ENCODE results near the gene PRR14L. TPM values are rescaled to one million over a fixed set of nuclear protein-coding genes. Genes with fewer than 3 reads are reported as not detected.

PRR14L gene
- total RNA-seq, 1 experiment from 2014 or later: 20.8 TPM

DNA sequence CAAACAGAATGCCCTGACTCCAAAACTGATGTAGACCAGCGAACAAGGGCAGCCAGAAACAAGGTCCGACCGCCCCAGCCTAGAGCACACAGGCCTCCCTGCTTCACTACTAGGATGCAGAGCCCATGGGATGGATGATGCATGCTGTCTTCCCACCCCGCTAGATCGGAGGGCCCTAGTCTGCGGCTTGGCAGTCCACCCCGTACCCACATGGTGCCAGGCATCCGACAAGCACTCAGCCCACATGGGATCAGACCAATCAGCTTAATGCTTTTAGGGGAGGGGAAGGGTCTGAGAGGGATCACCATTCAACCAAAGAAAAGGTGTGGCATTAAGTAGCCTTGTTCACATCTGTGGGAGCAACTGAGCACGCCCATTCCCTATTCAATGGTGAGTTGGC lies 118.5 kb downstream of the PRR14L start:
- Histone ChIP-seq H3K9me3 (replicated peaks) (no peaks in the 10 kb centered on the region), H3K4me1 (replicated peaks) (peaks cover 21% of the 10 kb centered on the region), H3K27me3 (replicated peaks) (no peaks in the 10 kb centered on the region), H3K36me3 (peaks cover 41% of the 10 kb centered on the region), H3K4me3 (no peak overlapping the region), H3K27ac (no peak overlapping the region)
- DNase-seq (ENCODE audit: low read depth in 1 of 2, low spot score in 2 of 2): no peak

Other genes starting within 250 kb of the PRR14L start
- 22.4 and 33.1 TPM in 2 replicates for gene PISD, start 87.9 kb downstream of the PRR14L start, total RNA-seq (2014; rRNA removed; shearing (Covaris generic))
- gene DEPDC5, start 3.9 kb upstream of the PRR14L start, total RNA-seq (2014; rRNA removed; shearing (Covaris generic)): 6.5 and 11.9 TPM in 2 replicates
- 236 and 273 TPM in 2 replicates for gene YWHAH, start 194.4 kb upstream of the PRR14L start, total RNA-seq (2014; rRNA removed; shearing (Covaris generic))